Memory B cell (primary cell): ENCODE measurements around the gene IMPDH2.

Experiments
- ATAC-seq: fragments of 150-1000 bp; cut with Tn5 transposase; 2 replicates; pipeline ENCODE4 v1.10.0; 2021; ENCODE audit warnings: low read depth, mild to moderate bottlenecking, moderate library complexity
- DNase-seq, 2 donors: peaks; one replicate each; pipeline ENCODE4 v3.0.0; 2022; ENCODE audit warnings: low spot score in 2 of 2
- H3K27ac Mint-ChIP-seq: one replicate; pipeline ENCODE4 v1.8.0; 2022; ENCODE audit warnings: mild to moderate bottlenecking, moderate library complexity, mixed read lengths
- H3K27me3 Mint-ChIP-seq: one replicate; pipeline ENCODE4 v1.8.0; 2022; ENCODE audit warnings: mixed read lengths
- H3K36me3 Mint-ChIP-seq: one replicate; pipeline ENCODE4 v1.8.0; 2022; ENCODE audit warnings: mild to moderate bottlenecking, mixed read lengths
- H3K4me1 Mint-ChIP-seq: one replicate; pipeline ENCODE4 v1.8.0; 2022; ENCODE audit warnings: mixed read lengths
- H3K4me3 Mint-ChIP-seq: one replicate; pipeline ENCODE4 v1.8.0; 2022; ENCODE audit warnings: mild to moderate bottlenecking, moderate library complexity, mixed read lengths
- H3K9me3 Mint-ChIP-seq: one replicate; pipeline ENCODE4 v1.8.0; 2022; ENCODE audit warnings: mixed read lengths

Gene IMPDH2

GRCh38 chr3:49026536-49026935 is 2.7 kb downstream of the IMPDH2 start:
- no peak overlapping the region for H3K4me3 Mint-ChIP-seq
- DNase-seq = no peak
- H3K27ac Mint-ChIP-seq = peak overlapping the region; percentile 58
- H3K27me3 Mint-ChIP-seq = no peaks in the 10 kb centered on the region
- peaks cover 21% of the 10 kb centered on the region for H3K36me3 Mint-ChIP-seq
- no peaks in the 10 kb centered on the region for H3K9me3 Mint-ChIP-seq
- H3K4me1 Mint-ChIP-seq = peaks cover 33% of the 10 kb centered on the region
- ATAC-seq = no peak

- Mint-ChIP-seq H3K27me3 (no peaks in the 10 kb centered on the region), H3K9me3 (no peaks in the 10 kb centered on the region), H3K36me3 (peaks cover 18% of the 10 kb centered on the region), H3K4me3 (no peak overlapping the region), H3K4me1 (peaks cover 33% of the 10 kb centered on the region), H3K27ac (peak overlapping the region; percentile 89)
- no peak for DNase-seq
- ATAC-seq = no peak
These were observed 3.2 kb downstream of the IMPDH2 start for GRCh38 chr3:49025793-49026520.

DNA sequence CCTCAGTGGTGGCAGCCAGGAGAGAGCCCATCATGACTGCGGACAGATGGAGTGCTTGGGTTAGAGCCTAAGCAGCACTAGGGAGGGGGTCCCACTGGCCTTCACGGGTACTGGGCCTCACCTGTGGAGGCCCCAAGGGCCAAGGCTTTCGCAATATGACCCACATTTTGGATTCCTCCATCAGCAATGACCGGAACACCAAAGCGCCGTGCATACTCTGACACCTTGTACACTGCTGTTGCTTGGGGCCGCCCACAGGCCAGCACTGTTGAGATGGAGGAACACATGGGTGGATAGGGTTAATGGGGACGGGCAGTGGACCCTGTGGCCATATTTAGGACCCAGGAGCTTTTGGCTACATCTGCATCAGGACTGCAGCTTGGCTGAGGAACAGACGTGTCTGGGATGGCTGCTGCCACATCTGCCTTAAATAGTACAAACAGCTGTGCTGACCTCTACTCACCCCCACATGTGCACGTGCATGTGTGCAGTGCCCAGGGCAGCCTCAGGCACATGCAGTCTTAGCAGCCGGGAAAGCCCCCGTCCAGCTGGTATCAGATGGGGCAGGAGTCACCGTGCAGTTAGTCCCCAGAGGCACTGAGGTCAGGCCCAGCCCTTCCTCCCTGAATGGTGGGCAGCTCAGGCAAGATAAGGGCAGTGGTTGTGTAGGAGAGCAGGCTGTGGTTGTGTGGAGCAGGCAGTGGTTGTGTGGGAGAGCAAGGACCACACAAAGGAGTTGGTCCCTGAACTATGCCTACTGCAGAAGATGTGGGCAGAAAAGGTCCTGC is 4.0 kb downstream of the IMPDH2 start:
- no peak for DNase-seq
- H3K27me3 Mint-ChIP-seq = no peaks in the 10 kb centered on the region
- peaks cover 18% of the 10 kb centered on the region for H3K36me3 Mint-ChIP-seq
- ATAC-seq = no peak
- peak overlapping the region; percentile 89 for H3K27ac Mint-ChIP-seq
- H3K4me3 Mint-ChIP-seq = peak overlapping the region; percentile 27
- H3K4me1 Mint-ChIP-seq = peaks cover 35% of the 10 kb centered on the region
- H3K9me3 Mint-ChIP-seq = no peaks in the 10 kb centered on the region

DNA sequence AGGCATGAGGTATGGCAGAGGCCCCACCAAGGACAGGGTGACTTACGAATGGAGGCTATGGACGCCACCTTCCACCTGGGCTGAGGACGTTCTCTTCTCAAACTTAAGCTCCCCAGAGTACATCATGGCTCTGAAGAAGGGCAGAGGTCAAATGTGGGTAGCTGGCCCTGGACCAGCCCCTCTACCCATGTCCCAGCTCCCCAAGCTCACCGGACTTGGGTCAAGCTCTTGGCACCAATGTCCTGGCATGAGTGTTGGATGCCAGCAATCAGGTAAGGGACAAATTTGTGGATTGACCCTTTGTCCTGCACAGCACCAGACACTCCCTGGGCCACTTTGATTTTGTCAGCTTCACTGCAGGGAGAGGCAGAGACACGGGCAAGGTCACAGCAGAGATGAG is 4.7 kb downstream of the IMPDH2 start:
- H3K36me3 Mint-ChIP-seq = peaks cover 18% of the 10 kb centered on the region
- H3K27me3 Mint-ChIP-seq = no peaks in the 10 kb centered on the region
- H3K27ac Mint-ChIP-seq = no peak overlapping the region
- ATAC-seq = no peak
- DNase-seq = no peak
- no peak overlapping the region for H3K4me3 Mint-ChIP-seq
- H3K4me1 Mint-ChIP-seq = peaks cover 38% of the 10 kb centered on the region
- H3K9me3 Mint-ChIP-seq = no peaks in the 10 kb centered on the region

GRCh38 chr3:49023775-49024174 is 5.4 kb downstream of the IMPDH2 start:
- DNase-seq (no peak), ATAC-seq (no peak)
- Mint-ChIP-seq H3K4me1 (peaks cover 34% of the 10 kb centered on the region), H3K36me3 (peaks cover 18% of the 10 kb centered on the region), H3K27me3 (no peaks in the 10 kb centered on the region), H3K9me3 (no peaks in the 10 kb centered on the region), H3K4me3 (peak overlapping the region; percentile 50), H3K27ac (no peak overlapping the region)

DNA sequence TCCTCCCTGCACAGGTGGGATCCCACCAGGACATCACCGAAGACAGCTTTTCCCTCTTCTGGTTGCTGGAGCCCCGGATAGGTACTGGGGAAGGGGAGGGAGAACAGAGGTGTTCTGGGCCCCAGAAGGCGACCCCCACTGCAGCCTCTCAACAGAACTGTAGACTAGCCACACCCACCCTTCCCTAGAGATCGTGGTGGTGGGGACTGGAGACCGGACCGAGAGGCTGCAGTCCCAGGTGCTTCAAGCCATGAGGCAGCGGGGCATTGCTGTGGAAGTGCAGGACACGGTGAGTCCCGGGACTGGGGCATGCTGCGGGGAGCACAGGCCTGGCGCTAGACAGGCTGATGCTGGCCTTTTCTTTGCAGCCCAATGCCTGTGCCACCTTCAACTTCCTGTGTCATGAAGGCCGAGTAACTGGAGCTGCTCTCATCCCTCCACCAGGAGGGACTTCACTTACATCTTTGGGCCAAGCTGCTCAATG is 6.5 kb downstream of the IMPDH2 start:
- no peak for DNase-seq
- H3K4me1 Mint-ChIP-seq = peaks cover 28% of the 10 kb centered on the region
- peak overlapping the region; percentile 98 for H3K27ac Mint-ChIP-seq
- no peaks in the 10 kb centered on the region for H3K9me3 Mint-ChIP-seq
- H3K27me3 Mint-ChIP-seq = no peaks in the 10 kb centered on the region
- ATAC-seq = no peak
- H3K4me3 Mint-ChIP-seq = peak overlapping the region; percentile 99
- H3K36me3 Mint-ChIP-seq = peaks cover 18% of the 10 kb centered on the region

GRCh38 chr3:49021813-49022687 is 7.1 kb downstream of the IMPDH2 start, which contains the start of gene NDUFAF3:
Gene NDUFAF3 (plus strand): TSS chr3:49022121. CDS start chr3:49022145, 24 bp downstream.
- Mint-ChIP-seq H3K4me3 (peak within 1 kb of the TSS; percentile 99), H3K27me3 (no peaks in the 10 kb centered on the region), H3K9me3 (no peaks in the 10 kb centered on the region), H3K36me3 (peaks cover 18% of the 10 kb centered on the region), H3K27ac (peak within 1 kb of the TSS; percentile 98), H3K4me1 (peaks cover 30% of the 10 kb centered on the region)
- peak; percentile 71 for ATAC-seq
- DNase-seq = peak in 1 of 2 donors; percentile 97

GRCh38 chr3:49021213-49021812 is 7.9 kb downstream of the IMPDH2 start:
- peak; percentile 97 to 98 for DNase-seq
- peak overlapping the region; percentile 98 for H3K27ac Mint-ChIP-seq
- H3K36me3 Mint-ChIP-seq = peaks cover 15% of the 10 kb centered on the region
- H3K9me3 Mint-ChIP-seq = no peaks in the 10 kb centered on the region
- H3K4me3 Mint-ChIP-seq = peak overlapping the region; percentile 99
- peak; percentile 69 for ATAC-seq
- no peaks in the 10 kb centered on the region for H3K27me3 Mint-ChIP-seq
- peaks cover 29% of the 10 kb centered on the region for H3K4me1 Mint-ChIP-seq

GRCh38 chr3:49020330-49021212 is 8.6 kb downstream of the IMPDH2 start:
- Mint-ChIP-seq H3K36me3 (peaks cover 13% of the 10 kb centered on the region), H3K4me1 (peaks cover 23% of the 10 kb centered on the region), H3K27ac (peak overlapping the region; percentile 98), H3K4me3 (peak overlapping the region; percentile 99), H3K9me3 (no peaks in the 10 kb centered on the region), H3K27me3 (no peaks in the 10 kb centered on the region)
- DNase-seq (peak in 1 of 2 donors; percentile 51), ATAC-seq (no peak)

GRCh38 chr3:49019941-49020329 is 9.3 kb downstream of the IMPDH2 start:
- H3K27me3 Mint-ChIP-seq = no peaks in the 10 kb centered on the region
- peaks cover 11% of the 10 kb centered on the region for H3K36me3 Mint-ChIP-seq
- no peak for ATAC-seq
- no peak for DNase-seq
- H3K4me1 Mint-ChIP-seq = peaks cover 17% of the 10 kb centered on the region
- no peaks in the 10 kb centered on the region for H3K9me3 Mint-ChIP-seq
- H3K27ac Mint-ChIP-seq = peak overlapping the region; percentile 98
- H3K4me3 Mint-ChIP-seq = peak overlapping the region; percentile 99

DNA sequence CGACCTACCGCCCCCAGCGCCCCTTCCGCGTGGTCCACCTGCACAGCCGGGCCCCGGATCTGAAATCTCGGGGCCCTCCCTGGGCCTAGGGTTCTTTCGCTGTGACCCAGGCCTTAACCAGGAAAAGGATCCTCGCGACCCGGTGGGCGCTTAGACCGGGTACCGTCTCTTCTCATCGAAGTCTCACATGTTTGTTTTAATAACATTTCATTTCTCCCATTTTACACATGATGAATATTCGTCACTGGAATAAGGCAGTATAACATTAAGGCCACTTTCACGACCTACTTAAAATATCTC is 10.5 kb downstream of the IMPDH2 start:
- ATAC-seq (no peak), DNase-seq (no peak)
- Mint-ChIP-seq H3K27ac (peak overlapping the region; percentile 86), H3K4me1 (peaks cover 22% of the 10 kb centered on the region), H3K36me3 (peaks cover 6% of the 10 kb centered on the region), H3K4me3 (peak overlapping the region; percentile 99), H3K27me3 (no peaks in the 10 kb centered on the region), H3K9me3 (no peaks in the 10 kb centered on the region)

GRCh38 chr3:49017971-49018706 is 11.1 kb downstream of the IMPDH2 start, which contains the start of gene DALRD3:
Gene DALRD3 (minus strand): TSS chr3:49018580. CDS start chr3:49018564, 16 bp downstream.
- H3K4me3 Mint-ChIP-seq = peak within 1 kb of the TSS; percentile 99
- H3K27ac Mint-ChIP-seq = peak within 1 kb of the TSS; percentile 86
- ATAC-seq (peak; percentile 7), DNase-seq (peak in 1 of 2 donors; percentile 63)
- H3K9me3 Mint-ChIP-seq = no peaks in the 10 kb centered on the region
- H3K4me1 Mint-ChIP-seq = peaks cover 20% of the 10 kb centered on the region
- no peaks in the 10 kb centered on the region for H3K27me3 Mint-ChIP-seq
- peaks cover 8% of the 10 kb centered on the region for H3K36me3 Mint-ChIP-seq
